Suprapubic skin (tissue), 4 donors: Measurements from ENCODE around the gene CFAP77. TPM values are rescaled to one million over a fixed set of nuclear protein-coding genes. Genes with fewer than 3 reads are reported as not detected.

ENCODE experiments used
- DNase-seq, 2 donors: peaks; one replicate each; pipeline ENCODE4 v3.0.0-alpha.2; 2019; ENCODE audit warnings: low spot score in 2 of 2
- H3K27ac ChIP-seq: fragments of 200-600 bp; sonication (generic); one replicate; pipeline ENCODE4 v1.5.1; 2019
- H3K27me3 ChIP-seq: fragments of 200-600 bp; sonication (generic); one replicate; pipeline ENCODE4 v1.5.1; 2019
- H3K36me3 ChIP-seq: fragments of 200-600 bp; sonication (generic); one replicate; pipeline ENCODE4 v1.5.1; 2019
- H3K4me1 ChIP-seq: fragments of 200-600 bp; sonication (generic); one replicate; pipeline ENCODE4 v1.5.1; 2019
- H3K4me3 ChIP-seq: fragments of 200-600 bp; sonication (generic); one replicate; pipeline ENCODE4 v1.5.1; 2019; ENCODE audit warnings: mild to moderate bottlenecking
- H3K9me3 ChIP-seq: fragments of 200-600 bp; sonication (generic); one replicate; pipeline ENCODE4 v1.5.1; 2019
- EP300 ChIP-seq: sonication (generic); formaldehyde crosslinking; IDR thresholded peaks from one replicate; pipeline ENCODE4 v1.6.1; 2017; ENCODE audit warnings: antibody characterized with exemption
- POLR2A ChIP-seq, 2 donors: fragments of 450-650 bp; IDR thresholded peaks; one replicate each; pipeline ENCODE4 v1.6.1; 2017; ENCODE audit warnings: antibody characterized with exemption in 2 of 2, mild to moderate bottlenecking in 2 of 2, moderate library complexity in 2 of 2
- POLR2AphosphoS5 ChIP-seq, 3 donors: sonication (generic); formaldehyde crosslinking; IDR thresholded peaks; one replicate each; pipeline ENCODE4 v1.6.1; 2017; ENCODE audit warnings: antibody characterized with exemption in 3 of 3
- WGBS: methylation state at CpG from one replicate; pipeline ENCODE4 v1.1.5; 2018; 5-methylcytosine and 5-hydroxymethylcytosine counted together
- total RNA-seq, 4 donors: library from RNA; depleted of rRNA; stranded (reverse); fragments of >200 nt; gene quantifications; one replicate each; pipeline ENCODE4 v1.1.0, GENCODE V29; 2016
- TF ChIP-seq, protein P1 (sequence below), 2 donors: fragments of 200-600 bp in 1 of 2; fragments of 450-650 bp in 1 of 2; sonication (generic) in 1 of 2; IDR thresholded peaks; one replicate each; pipeline ENCODE4 v1.5.1; 2016 to 2019; ENCODE audit warnings: antibody characterized with exemption in 2 of 2, mild to moderate bottlenecking in 1 of 2, moderate library complexity in 1 of 2

CFAP77 gene
- total RNA-seq, 4 donors from 2014 or later: 1.0 TPM; not detected in 3

DNA sequence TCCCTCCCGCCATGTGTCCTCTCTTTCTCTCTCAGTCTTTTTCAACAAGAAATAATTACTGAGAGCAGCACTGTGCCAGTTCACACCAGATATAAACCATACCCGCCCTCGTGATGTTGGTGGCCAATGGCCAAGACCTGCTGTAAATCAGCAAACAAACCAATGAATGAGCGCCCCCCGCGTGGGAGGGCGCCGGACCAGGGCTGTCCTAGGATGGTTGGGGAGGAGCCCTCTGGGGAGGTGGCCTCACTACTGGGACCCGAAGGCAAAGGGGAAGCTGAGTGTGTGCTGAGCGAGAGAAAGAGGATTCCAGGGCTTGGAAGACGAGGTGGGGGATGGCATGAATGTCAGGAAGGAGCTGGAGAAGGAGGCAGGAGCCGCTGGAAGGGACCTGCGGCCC, 121.2 kb downstream of the CFAP77 start:
- 33% methylated on average over 13 of the region's 13 CpGs for WGBS
- Histone ChIP-seq H3K4me3 (no peak overlapping the region), H3K27ac (no peak overlapping the region), H3K4me1 (no peaks in the 10 kb centered on the region), H3K27me3 (peaks cover 31% of the 10 kb centered on the region), H3K9me3 (peaks cover 3% of the 10 kb centered on the region), H3K36me3 (no peaks in the 10 kb centered on the region)
- TF ChIP-seq EP300 (no peak), POLR2AphosphoS5 (IDR thresholded peaks at IDR 0.05) (no peak), POLR2A (IDR thresholded peaks at IDR 0.05) (no peak)
- TF ChIP-seq, protein P1, sequence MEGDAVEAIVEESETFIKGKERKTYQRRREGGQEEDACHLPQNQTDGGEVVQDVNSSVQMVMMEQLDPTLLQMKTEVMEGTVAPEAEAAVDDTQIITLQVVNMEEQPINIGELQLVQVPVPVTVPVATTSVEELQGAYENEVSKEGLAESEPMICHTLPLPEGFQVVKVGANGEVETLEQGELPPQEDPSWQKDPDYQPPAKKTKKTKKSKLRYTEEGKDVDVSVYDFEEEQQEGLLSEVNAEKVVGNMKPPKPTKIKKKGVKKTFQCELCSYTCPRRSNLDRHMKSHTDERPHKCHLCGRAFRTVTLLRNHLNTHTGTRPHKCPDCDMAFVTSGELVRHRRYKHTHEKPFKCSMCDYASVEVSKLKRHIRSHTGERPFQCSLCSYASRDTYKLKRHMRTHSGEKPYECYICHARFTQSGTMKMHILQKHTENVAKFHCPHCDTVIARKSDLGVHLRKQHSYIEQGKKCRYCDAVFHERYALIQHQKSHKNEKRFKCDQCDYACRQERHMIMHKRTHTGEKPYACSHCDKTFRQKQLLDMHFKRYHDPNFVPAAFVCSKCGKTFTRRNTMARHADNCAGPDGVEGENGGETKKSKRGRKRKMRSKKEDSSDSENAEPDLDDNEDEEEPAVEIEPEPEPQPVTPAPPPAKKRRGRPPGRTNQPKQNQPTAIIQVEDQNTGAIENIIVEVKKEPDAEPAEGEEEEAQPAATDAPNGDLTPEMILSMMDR (IDR thresholded peaks at IDR 0.05): no peak
- DNase-seq: no peak

DNA sequence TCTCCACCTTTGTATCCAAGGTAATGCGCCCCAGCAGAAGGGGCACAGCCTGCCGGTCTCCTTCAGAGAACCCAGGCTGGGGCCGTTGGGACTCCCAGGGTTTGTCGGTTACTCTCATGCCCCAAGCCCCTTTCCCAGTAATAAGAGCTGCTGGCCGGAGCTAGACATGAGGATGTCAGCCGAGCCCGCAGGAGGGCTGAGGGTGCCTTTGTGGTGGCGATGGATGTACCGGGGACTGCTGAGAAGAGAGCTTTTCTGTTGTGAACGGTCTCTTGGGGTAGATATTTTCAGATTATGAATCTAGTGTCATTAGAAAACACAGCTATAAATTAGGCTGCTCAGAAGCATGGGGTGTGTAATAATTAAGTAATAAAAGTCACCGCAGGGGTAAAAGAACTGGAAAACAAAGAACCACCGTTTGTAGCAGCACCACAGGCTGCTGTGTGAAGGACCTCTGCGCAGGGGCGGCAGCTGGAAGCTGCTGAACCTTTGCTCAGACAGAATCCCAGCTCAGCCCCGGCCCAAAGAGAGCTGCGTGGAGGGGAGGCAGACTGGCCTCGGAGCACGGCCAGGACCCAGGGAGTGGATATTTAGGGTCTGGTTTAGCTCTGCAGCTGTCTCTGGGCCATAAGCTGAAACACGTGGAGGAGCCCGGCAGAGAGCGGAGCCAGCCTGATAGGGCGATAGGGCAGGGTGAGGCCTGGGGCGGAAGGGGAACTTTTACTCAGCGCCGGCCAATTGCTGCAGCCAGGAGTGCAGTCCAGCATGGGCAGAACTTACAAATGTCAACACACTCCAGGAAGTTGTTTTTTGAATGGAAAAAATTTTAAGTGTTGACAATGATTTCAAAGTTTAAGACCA, 121.9 kb downstream of the CFAP77 start:
- Histone ChIP-seq H3K36me3 (no peaks in the 10 kb centered on the region), H3K4me3 (no peak overlapping the region), H3K27me3 (peaks cover 31% of the 10 kb centered on the region), H3K27ac (no peak overlapping the region), H3K4me1 (no peaks in the 10 kb centered on the region), H3K9me3 (peaks cover 3% of the 10 kb centered on the region)
- WGBS: 73% methylated on average over 21 of the region's 25 CpGs
- DNase-seq: no peak
- TF ChIP-seq, protein P1 (IDR thresholded peaks at IDR 0.05): no peak
- TF ChIP-seq EP300 (no peak), POLR2A (IDR thresholded peaks at IDR 0.05) (no peak), POLR2AphosphoS5 (IDR thresholded peaks at IDR 0.05) (no peak)

DNA sequence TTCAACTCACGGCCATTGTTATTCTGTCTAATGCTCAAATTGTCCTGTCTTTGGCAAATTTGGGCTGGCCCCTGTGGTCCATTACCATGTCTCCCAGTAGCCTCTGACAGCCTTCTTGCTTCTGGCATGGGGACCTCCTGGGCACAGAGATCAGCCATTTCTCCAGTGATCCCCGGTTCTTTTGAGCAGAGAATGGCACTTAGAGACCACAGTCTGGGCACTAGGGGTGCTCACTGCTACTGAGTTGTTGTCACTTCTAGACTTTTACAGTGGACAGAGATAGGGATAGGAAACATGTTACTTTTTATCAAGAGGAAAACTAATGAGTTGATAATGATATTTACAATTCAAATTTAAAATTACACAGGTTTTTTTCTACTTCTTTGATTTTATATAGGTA, 124.8 kb downstream of the CFAP77 start:
- peaks cover 3% of the 10 kb centered on the region for H3K9me3 ChIP-seq
- H3K36me3 ChIP-seq: no peaks in the 10 kb centered on the region
- 92% methylated on average over 2 of the region's 2 CpGs for WGBS
- H3K4me1 ChIP-seq: no peaks in the 10 kb centered on the region
- TF ChIP-seq POLR2AphosphoS5 (IDR thresholded peaks at IDR 0.05): no peak
- no peak for TF ChIP-seq POLR2A (IDR thresholded peaks at IDR 0.05)
- TF ChIP-seq EP300: no peak
- TF ChIP-seq, protein P1 (IDR thresholded peaks at IDR 0.05): no peak
- H3K27me3 ChIP-seq: peaks cover 31% of the 10 kb centered on the region
- DNase-seq: no peak
- H3K4me3 ChIP-seq: no peak overlapping the region
- no peak overlapping the region for H3K27ac ChIP-seq

DNA sequence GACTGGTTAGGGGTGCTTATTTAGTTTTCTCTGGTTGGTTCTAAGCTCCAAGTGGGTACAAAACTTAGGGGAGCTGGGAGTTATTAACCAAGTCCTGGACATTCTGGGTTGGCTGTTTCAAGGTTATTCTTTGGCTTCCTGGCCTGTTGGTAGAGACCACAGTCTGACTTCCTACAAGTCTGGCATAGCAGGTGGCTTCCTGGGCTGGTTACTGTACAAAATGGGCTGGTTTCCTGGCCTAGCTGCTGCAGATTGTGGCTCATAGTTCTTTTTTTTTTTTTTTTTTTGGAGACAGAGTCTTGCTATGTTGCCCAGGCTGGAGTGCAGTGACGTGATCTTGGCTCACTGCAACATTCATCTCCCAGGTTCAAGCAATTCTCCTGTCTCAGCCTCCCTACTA, 126.1 kb downstream of the CFAP77 start:
- H3K4me3 ChIP-seq: no peak overlapping the region
- no peaks in the 10 kb centered on the region for H3K36me3 ChIP-seq
- peaks cover 27% of the 10 kb centered on the region for H3K27me3 ChIP-seq
- 79% methylated on average over 1 of the region's 1 CpG for WGBS
- TF ChIP-seq POLR2AphosphoS5 (IDR thresholded peaks at IDR 0.05) (no peak), POLR2A (IDR thresholded peaks at IDR 0.05) (no peak), EP300 (no peak)
- TF ChIP-seq, protein P1 (IDR thresholded peaks at IDR 0.05): no peak
- H3K27ac ChIP-seq: no peak overlapping the region
- H3K9me3 ChIP-seq: peaks cover 3% of the 10 kb centered on the region
- no peak for DNase-seq
- H3K4me1 ChIP-seq: no peaks in the 10 kb centered on the region

DNA sequence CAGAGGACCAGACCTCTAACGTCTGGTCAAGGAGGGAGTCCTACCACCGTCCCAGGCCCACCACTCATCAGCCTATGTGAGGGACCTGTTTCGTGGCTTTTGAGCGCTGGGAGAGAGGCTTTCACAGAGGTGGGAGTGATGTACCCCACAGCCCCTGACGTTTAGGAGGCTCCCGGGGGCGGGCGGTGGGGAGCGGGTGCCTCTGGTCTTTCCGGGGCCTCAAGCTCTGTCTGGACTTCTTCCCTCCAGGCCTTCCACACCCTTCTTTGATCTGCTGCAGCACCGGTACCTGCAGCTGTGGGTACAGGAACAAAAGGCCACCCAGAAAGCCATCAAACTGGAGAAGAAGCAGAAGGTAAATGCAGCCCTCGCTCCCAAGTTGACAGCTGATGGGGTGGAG, 127.3 kb downstream of the CFAP77 start:
- no peak overlapping the region for H3K27ac ChIP-seq
- no peaks in the 10 kb centered on the region for H3K36me3 ChIP-seq
- H3K27me3 ChIP-seq: peaks cover 14% of the 10 kb centered on the region
- no peak for TF ChIP-seq POLR2A (IDR thresholded peaks at IDR 0.05)
- TF ChIP-seq, protein P1 (IDR thresholded peaks at IDR 0.05): no peak
- DNase-seq: no peak
- 76% methylated on average over 12 of the region's 12 CpGs for WGBS
- no peak overlapping the region for H3K4me3 ChIP-seq
- H3K9me3 ChIP-seq: peaks cover 3% of the 10 kb centered on the region
- no peaks in the 10 kb centered on the region for H3K4me1 ChIP-seq
